Transverse colon (tissue), 4 donors: ENCODE results near the gene ZNF827. TPM values are rescaled to one million over a fixed set of nuclear protein-coding genes. Genes with fewer than 3 reads are reported as not detected.
A peak's percentile ranks its signal among the peaks of the same experiment; 100 is the strongest.

Experiments
- DNase-seq: peaks from one replicate; pipeline ENCODE4 v3.0.0-alpha.2; 2019
- H3K27ac ChIP-seq, 4 donors: fragments of 200-600 bp; sonication (generic); 2 replicates each; pipeline ENCODE4 v1.5.1; 2016 to 2018; ENCODE audit warnings: inconsistent platforms in 4 of 4
- H3K27me3 ChIP-seq: fragments of 200-600 bp; sonication (generic); 2 replicates; pipeline ENCODE4 v1.5.1; 2017; ENCODE audit warnings: inconsistent platforms
- H3K36me3 ChIP-seq, 4 donors: fragments of 200-600 bp; sonication (generic); 2 replicates each; pipeline ENCODE4 v1.5.1; 2017 to 2019; ENCODE audit warnings: inconsistent platforms in 4 of 4
- H3K4me1 ChIP-seq, 4 donors: fragments of 200-600 bp; sonication (generic); 2 replicates each; pipeline ENCODE4 v1.5.1; 2017 to 2020; ENCODE audit warnings: inconsistent platforms in 4 of 4
- H3K4me3 ChIP-seq, 4 donors: fragments of 200-600 bp; sonication (generic); 1 replicate in 1 of 4; 2 replicates in 3 of 4; pipeline versions ENCODE4 v1.5.1 to v1.6.1; 2017 to 2019; ENCODE audit warnings: inconsistent platforms in 4 of 4
- H3K9me3 ChIP-seq, 2 donors: fragments of 200-600 bp; sonication (generic); 2 replicates each; pipeline ENCODE4 v1.5.1; 2017 to 2019; ENCODE audit warnings: inconsistent platforms in 2 of 2
- EP300 ChIP-seq: sonication (generic); formaldehyde crosslinking; IDR thresholded peaks from one replicate; pipeline ENCODE4 v1.6.1; 2017; ENCODE audit warnings: antibody characterized with exemption, low read depth
- POLR2A ChIP-seq: fragments of 450-650 bp; IDR thresholded peaks from one replicate; pipeline ENCODE4 v1.6.1; 2016; ENCODE audit warnings: antibody characterized with exemption, mild to moderate bottlenecking, moderate library complexity
- POLR2AphosphoS5 ChIP-seq, 3 donors: sonication (generic); formaldehyde crosslinking; IDR thresholded peaks; one replicate each; pipeline ENCODE4 v1.6.1; 2016; ENCODE audit warnings: antibody characterized with exemption in 3 of 3
- WGBS, 2 donors: methylation state at CpG; one replicate each; pipeline ENCODE4 v1.1.5; 2018; ENCODE audit warnings: low coverage in 1 of 2; 5-methylcytosine and 5-hydroxymethylcytosine counted together
- in situ Hi-C, 4 donors: fragments of 200-750 bp; cut with MboI; loops; one replicate each; pipeline versions ENCODE4 v1.15.0 to v1.15.1; 2017; ENCODE audit warnings: low sequenced_read_pairs in 3 of 4, low pct_ligation_motif_present in 1 of 4, low pct_unique_long_range_greater_than_20kb in 1 of 4
- intact Hi-C: fragments of 100-400 bp; cut with DNase I; formaldehyde crosslinking; loops from one replicate; pipeline ENCODE4 v1.15.1; 2023; ENCODE audit warnings: low total_unique reads
- total RNA-seq, 4 donors: library from RNA; depleted of rRNA; stranded (reverse); fragments of >200 nt; gene quantifications; one replicate each; pipeline ENCODE4 v1.1.0, GENCODE V29; 2016
- TF ChIP-seq, protein P1 (sequence below), 5 experiments: fragments of 200-600 bp in 3 of 5; fragments of 450-650 bp in 2 of 5; sonication (generic) in 3 of 5; IDR thresholded peaks; 1 replicate in 2 of 5; 2 replicates in 3 of 5; pipeline ENCODE4 v1.5.1; 2016 to 2017; ENCODE audit warnings: antibody characterized with exemption in 5 of 5, inconsistent platforms in 3 of 5, mild to moderate bottlenecking in 2 of 5, moderate library complexity in 1 of 5

Gene ZNF827
- total RNA-seq, 4 donors from 2014 or later = 22.5 to 61.3 (median 29.2) TPM

DNA sequence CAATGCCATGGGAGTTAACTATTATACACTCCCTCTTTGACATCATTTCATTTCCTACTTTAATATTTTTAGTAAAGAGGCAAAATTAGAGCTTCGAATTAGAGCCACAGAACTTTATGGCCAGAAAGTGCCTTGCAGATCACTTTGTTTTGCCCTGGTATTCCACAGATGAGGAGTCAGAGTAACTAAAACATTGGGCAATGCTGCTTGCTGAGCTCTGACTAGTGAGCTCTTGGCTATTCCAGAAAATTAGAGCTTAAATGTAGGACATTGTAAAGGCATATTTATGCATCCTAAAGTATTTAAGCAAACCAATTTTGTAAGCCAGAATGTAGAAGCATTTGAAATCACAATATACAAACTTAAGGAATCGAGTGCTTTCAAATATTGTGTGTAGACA lies 6.3 kb upstream of the ZNF827 start:
- 85 to 89% methylated on average over 2 of the region's 2 CpGs for WGBS, 2 donors
- in situ Hi-C loops = no loop called here
- no peaks in the 10 kb centered on the region for H3K9me3 ChIP-seq
- H3K4me3 ChIP-seq = no peak overlapping the region
- H3K4me1 ChIP-seq = no peaks in the 10 kb centered on the region
- no peaks in the 10 kb centered on the region for H3K36me3 ChIP-seq
- TF ChIP-seq, protein P1, sequence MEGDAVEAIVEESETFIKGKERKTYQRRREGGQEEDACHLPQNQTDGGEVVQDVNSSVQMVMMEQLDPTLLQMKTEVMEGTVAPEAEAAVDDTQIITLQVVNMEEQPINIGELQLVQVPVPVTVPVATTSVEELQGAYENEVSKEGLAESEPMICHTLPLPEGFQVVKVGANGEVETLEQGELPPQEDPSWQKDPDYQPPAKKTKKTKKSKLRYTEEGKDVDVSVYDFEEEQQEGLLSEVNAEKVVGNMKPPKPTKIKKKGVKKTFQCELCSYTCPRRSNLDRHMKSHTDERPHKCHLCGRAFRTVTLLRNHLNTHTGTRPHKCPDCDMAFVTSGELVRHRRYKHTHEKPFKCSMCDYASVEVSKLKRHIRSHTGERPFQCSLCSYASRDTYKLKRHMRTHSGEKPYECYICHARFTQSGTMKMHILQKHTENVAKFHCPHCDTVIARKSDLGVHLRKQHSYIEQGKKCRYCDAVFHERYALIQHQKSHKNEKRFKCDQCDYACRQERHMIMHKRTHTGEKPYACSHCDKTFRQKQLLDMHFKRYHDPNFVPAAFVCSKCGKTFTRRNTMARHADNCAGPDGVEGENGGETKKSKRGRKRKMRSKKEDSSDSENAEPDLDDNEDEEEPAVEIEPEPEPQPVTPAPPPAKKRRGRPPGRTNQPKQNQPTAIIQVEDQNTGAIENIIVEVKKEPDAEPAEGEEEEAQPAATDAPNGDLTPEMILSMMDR (IDR thresholded peaks at IDR 0.05) = no peak
- no peak for TF ChIP-seq POLR2A
- no peak for TF ChIP-seq POLR2AphosphoS5 (IDR thresholded peaks at IDR 0.05)
- TF ChIP-seq EP300 = no peak
- no peak for DNase-seq
- no peak overlapping the region for H3K27ac ChIP-seq
- H3K27me3 ChIP-seq = no peaks in the 10 kb centered on the region
- intact Hi-C loops = no loop called here

DNA sequence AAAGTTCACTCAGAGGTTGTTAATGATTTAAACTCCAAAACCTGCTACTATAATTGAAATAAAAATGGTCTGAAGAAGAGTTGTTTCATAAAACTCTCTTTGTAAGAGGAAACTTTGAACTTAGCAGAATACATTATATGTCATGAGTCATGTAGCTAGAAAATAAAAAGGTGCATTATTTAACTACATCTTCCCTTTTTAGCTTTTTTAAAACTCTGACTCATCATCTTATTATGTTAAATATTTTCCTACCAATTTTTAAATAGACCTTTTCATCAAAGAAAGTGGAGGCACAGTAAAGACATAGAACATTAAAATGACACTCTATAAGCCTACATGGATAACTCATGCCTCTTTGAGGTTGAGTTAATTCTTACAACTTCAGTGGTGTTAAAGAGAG lies 1.2 kb upstream of the ZNF827 start:
- no peak for DNase-seq
- no peaks in the 10 kb centered on the region for H3K9me3 ChIP-seq
- no peaks in the 10 kb centered on the region for H3K27me3 ChIP-seq
- TF ChIP-seq EP300 (no peak), POLR2A (no peak), POLR2AphosphoS5 (IDR thresholded peaks at IDR 0.05) (no peak)
- TF ChIP-seq, protein P1 (IDR thresholded peaks at IDR 0.05) = no peak
- intact Hi-C loops (loop anchor here (10.0 kb wide), 1 partner anchor 205 kb away; no protein-coding TSS in a partner anchor), in situ Hi-C loops (no loop called here)
- H3K27ac ChIP-seq = peak overlapping the region in 2 of 4 donors; percentile 10 to 97
- no peaks in the 10 kb centered on the region for H3K36me3 ChIP-seq
- peaks cover 7 to 20% (median 12%) of the 10 kb centered on the region in 4 donors for H3K4me1 ChIP-seq
- no peak overlapping the region for H3K4me3 ChIP-seq

DNA sequence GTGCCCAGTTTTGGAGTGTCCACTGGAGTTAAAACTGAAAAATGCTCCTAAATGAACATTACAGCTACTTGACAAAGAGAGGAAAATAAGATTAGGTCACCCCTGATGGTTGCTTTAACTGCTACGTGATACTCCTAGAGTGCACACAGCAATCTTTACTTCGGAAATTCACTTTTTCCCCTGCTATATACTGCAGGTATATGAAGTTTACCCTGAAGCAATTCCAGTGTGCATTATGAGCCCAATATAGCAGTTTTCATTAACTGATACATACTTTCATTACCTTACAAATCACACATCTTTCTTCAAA lies 773 bp upstream of the ZNF827 start:
- H3K9me3 ChIP-seq = no peaks in the 10 kb centered on the region
- H3K4me3 ChIP-seq = no peak overlapping the region
- H3K27me3 ChIP-seq = no peaks in the 10 kb centered on the region
- no peak for DNase-seq
- no peaks in the 10 kb centered on the region for H3K36me3 ChIP-seq
- in situ Hi-C loops (no loop called here), intact Hi-C loops (loop anchor here (10.0 kb wide), 1 partner anchor 205 kb away; no protein-coding TSS in a partner anchor)
- TF ChIP-seq POLR2A = no peak
- TF ChIP-seq, protein P1 (IDR thresholded peaks at IDR 0.05) = no peak
- no peak for TF ChIP-seq EP300
- no peak for TF ChIP-seq POLR2AphosphoS5 (IDR thresholded peaks at IDR 0.05)
- 35 to 50% methylated on average over 2 of the region's 2 CpGs for WGBS, 2 donors
- H3K4me1 ChIP-seq = peaks cover 11 to 24% (median 15%) of the 10 kb centered on the region in 4 donors
- peak overlapping the region; percentile 10 to 97 (median 92) for H3K27ac ChIP-seq

DNA sequence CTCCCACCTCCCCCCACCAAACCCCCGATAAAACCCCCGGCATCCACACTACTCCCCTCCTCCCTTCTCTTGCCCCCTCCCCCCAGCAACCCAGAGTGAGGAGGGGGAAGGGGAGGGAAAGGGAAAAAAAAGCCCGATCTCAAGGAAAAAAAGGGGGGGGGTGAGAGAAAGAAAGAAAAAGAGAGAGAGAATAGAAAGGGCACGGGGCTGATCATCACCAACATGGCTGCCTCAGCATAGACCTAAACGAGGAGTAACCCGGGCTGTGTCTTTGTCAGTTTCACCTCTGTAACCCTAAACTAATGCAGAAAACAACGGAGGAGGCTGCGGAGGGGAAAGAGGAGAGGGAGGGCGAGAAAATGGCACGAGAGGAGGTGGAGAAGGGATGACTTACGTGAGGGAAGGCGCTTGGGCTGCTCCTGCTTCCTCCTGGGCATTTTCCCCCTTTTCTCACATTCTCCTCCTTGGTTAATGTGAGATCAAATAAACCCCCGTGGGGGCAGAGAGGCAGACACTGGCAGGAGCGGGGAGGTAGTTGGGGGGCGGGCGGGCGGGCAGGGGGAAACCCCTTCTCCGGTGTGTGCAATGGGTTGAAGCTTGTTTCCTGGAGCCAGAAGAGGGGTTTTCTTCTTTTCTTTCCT lies 532 bp downstream of the ZNF827 start:
- 0 to 1% methylated on average over 11 to 18 of the region's 18 CpGs for WGBS, 2 donors
- H3K27me3 ChIP-seq = no peaks in the 10 kb centered on the region
- peaks cover 12 to 30% (median 16%) of the 10 kb centered on the region in 4 donors for H3K4me1 ChIP-seq
- peak overlapping the region; percentile 89 to 97 (median 96) for H3K27ac ChIP-seq
- TF ChIP-seq POLR2AphosphoS5 (IDR thresholded peaks at IDR 0.05) (no peak), POLR2A (no peak), EP300 (no peak)
- TF ChIP-seq, protein P1 (IDR thresholded peaks at IDR 0.05) = no peak
- no peaks in the 10 kb centered on the region for H3K36me3 ChIP-seq
- peak; percentile 28 for DNase-seq
- intact Hi-C loops (loop anchor here (10.0 kb wide), 1 partner anchor 203 kb away; no protein-coding TSS in a partner anchor), in situ Hi-C loops (no loop called here)
- H3K4me3 ChIP-seq = peak overlapping the region; percentile 67 to 80 (median 75)
- no peaks in the 10 kb centered on the region for H3K9me3 ChIP-seq
